IMR-90 (cell line): ENCODE measurements around the gene SH2D4B. TPM values are rescaled to one million over a fixed set of nuclear protein-coding genes. Genes with fewer than 3 reads are reported as not detected.

Experiments used
- ATAC-seq: fragments of 200-7000 bp; cut with Tn5 transposase; 2 replicates; pipeline ENCODE4 v1.9.1; 2020; ENCODE audit warnings: low read depth, mild to moderate bottlenecking, moderate library complexity
- BruUV-seq: library from RNA; stranded (reverse); fragments of 400-500 nt; replicated peaks from 2 replicates; lab custom pipeline; 2021; lab: Mats Ljungman, UMichigan
- CTCF ChIA-PET: fragments of 300-600 bp; formaldehyde crosslinking; extraction: SDS; loops from one replicate; lab custom pipeline; 2021; ENCODE audit warnings: antibody characterized with exemption; lab: Yijun Ruan, JAX
- POLR2A ChIA-PET: fragments of 300-600 bp; sonication (Branson Sonifier 250); formaldehyde crosslinking; loops from one replicate; lab custom pipeline; 2022; ENCODE audit warnings: antibody characterized with exemption; ENCODE audit not compliant: unreplicated experiment; lab: Charles Lee
- DNase-seq: peaks from one replicate; pipeline ENCODE4 v3.0.0; 2013
- H2AFZ ChIP-seq: replicated peaks from 2 replicates; pipeline ENCODE3; 2013; ENCODE audit warnings: low read length, mild to moderate bottlenecking; ENCODE audit not compliant: poor library complexity
- H2AK5ac ChIP-seq: 2 replicates; pipeline ENCODE4 v1.6.1; 2013; ENCODE audit warnings: low read depth, low read length, inconsistent platforms
- H2AK9ac ChIP-seq: replicated peaks from 2 replicates; pipeline ENCODE3; 2013; ENCODE audit warnings: mild to moderate bottlenecking, low read depth, low read length, moderate library complexity; ENCODE audit not compliant: poor library complexity
- H2BK120ac ChIP-seq: 2 replicates; pipeline ENCODE4 v1.6.1; 2013; ENCODE audit warnings: low read depth, low read length, inconsistent platforms
- H2BK15ac ChIP-seq: 3 replicates; pipeline ENCODE4 v1.6.1; 2013; ENCODE audit warnings: low read depth, low read length, inconsistent platforms
- H2BK20ac ChIP-seq: 2 replicates; pipeline ENCODE4 v1.6.1; 2013; ENCODE audit warnings: low read depth, mild to moderate bottlenecking, inconsistent platforms, low read length, moderate library complexity
- H2BK5ac ChIP-seq: 2 replicates; pipeline ENCODE4 v1.6.1; 2013; ENCODE audit warnings: mild to moderate bottlenecking, low read depth, low read length, inconsistent platforms; ENCODE audit not compliant: poor library complexity, severe bottlenecking
- H3K14ac ChIP-seq: replicated peaks from 2 replicates; pipeline ENCODE4 v1.6.1; 2013; ENCODE audit warnings: low read depth, low read length, inconsistent platforms
- H3K18ac ChIP-seq: 2 replicates; pipeline ENCODE4 v1.6.1; 2013; ENCODE audit warnings: low read depth, low read length, control low read depth
- H3K23ac ChIP-seq: 2 replicates; pipeline ENCODE4 v1.6.1; 2013; ENCODE audit warnings: low read depth, low read length, inconsistent platforms
- H3K27ac ChIP-seq: 2 replicates; pipeline ENCODE4 v1.5.1; 2013; ENCODE audit warnings: mild to moderate bottlenecking, control low read depth, low read length; ENCODE audit not compliant: insufficient read depth
- H3K27me3 ChIP-seq: 2 replicates; pipeline ENCODE4 v1.6.1; 2013; ENCODE audit warnings: low read length; ENCODE audit not compliant: control insufficient read depth, insufficient read depth
- H3K36me3 ChIP-seq: 2 replicates; pipeline ENCODE4 v1.6.1; 2013; ENCODE audit warnings: low read length, mixed read lengths; ENCODE audit not compliant: control insufficient read depth, insufficient read depth
- H3K4ac ChIP-seq: 2 replicates; pipeline ENCODE4 v1.6.1; 2013; ENCODE audit warnings: low read depth, low read length, inconsistent platforms
- H3K4me1 ChIP-seq: 2 replicates; pipeline ENCODE4 v1.6.1; 2013; ENCODE audit warnings: low read length, mixed read lengths; ENCODE audit not compliant: control insufficient read depth, insufficient read depth
- H3K4me2 ChIP-seq: 2 replicates; pipeline ENCODE4 v1.6.1; 2013; ENCODE audit warnings: low read depth, mild to moderate bottlenecking, control low read depth, low read length, moderate library complexity
- H3K4me3 ChIP-seq: 2 replicates; pipeline ENCODE4 v1.5.1; 2013; ENCODE audit warnings: low read depth, mild to moderate bottlenecking, control low read depth, low read length, moderate library complexity; ENCODE audit not compliant: insufficient read depth
- H3K56ac ChIP-seq: 2 replicates; pipeline ENCODE4 v1.6.1; 2013; ENCODE audit warnings: low read length, inconsistent platforms; ENCODE audit not compliant: insufficient read depth; ENCODE audit errors: extremely low read depth
- H3K79me1 ChIP-seq, 2 experiments: 2 replicates each; pipeline ENCODE4 v1.6.1; 2013; ENCODE audit warnings: low read length in 2 of 2, inconsistent platforms in 1 of 2, low read depth in 1 of 2
- H3K9ac ChIP-seq: 2 replicates; pipeline ENCODE4 v1.6.1; 2013; ENCODE audit warnings: low read depth, low read length, control low read depth
- H3K9me1 ChIP-seq: 2 replicates; pipeline ENCODE4 v1.6.1; 2013; ENCODE audit warnings: low read length, inconsistent platforms; ENCODE audit not compliant: insufficient read depth
- H3K9me3 ChIP-seq: 2 replicates; pipeline ENCODE4 v1.6.1; 2013; ENCODE audit warnings: low read length; ENCODE audit not compliant: control insufficient read depth, insufficient read depth
- H4K20me1 ChIP-seq: 2 replicates; pipeline ENCODE4 v1.6.1; 2013; ENCODE audit warnings: low read length, inconsistent platforms; ENCODE audit not compliant: insufficient read depth
- H4K5ac ChIP-seq: 2 replicates; pipeline ENCODE4 v1.6.1; 2013; ENCODE audit warnings: mild to moderate bottlenecking, low read depth, low read length, control low read depth
- H4K8ac ChIP-seq, 2 experiments: 2 replicates each; pipeline ENCODE4 v1.6.1; 2013; ENCODE audit warnings: low read depth in 2 of 2, low read length in 2 of 2, control low read depth in 1 of 2, inconsistent platforms in 1 of 2
- H4K91ac ChIP-seq: 2 replicates; pipeline ENCODE4 v1.6.1; 2013; ENCODE audit warnings: low read depth, low read length, inconsistent platforms; ENCODE audit not compliant: insufficient read depth
- MAFK ChIP-seq: IDR thresholded peaks from 2 replicates; pipeline ENCODE4 v1.6.1; 2012; ENCODE audit warnings: low read depth, low read length, improper control_type of control experiment
- MXI1 ChIP-seq: IDR thresholded peaks from 2 replicates; pipeline ENCODE4 v1.6.1; 2012; ENCODE audit warnings: low read depth, mild to moderate bottlenecking, low read length, moderate library complexity, borderline replicate concordance
- RAD21 ChIP-seq: IDR thresholded peaks from 2 replicates; pipeline ENCODE4 v1.6.1; 2012; ENCODE audit warnings: low read length, improper control_type of control experiment
- WGBS, 2 experiments: methylation state at CpG; one replicate each; pipeline versions ENCODE4 v1.1.5 to v1.1.7; 2013; ENCODE audit warnings: missing lambda C conversion rate in 2 of 2; ENCODE audit not compliant: insufficient read length in 1 of 2; ENCODE audit errors: extremely low coverage in 2 of 2; 5-methylcytosine and 5-hydroxymethylcytosine counted together
- dilution Hi-C: fragments of 300-500 bp; cut with HindIII; formaldehyde crosslinking; loops from one replicate; pipeline ENCODE4 v1.14.3; 2018; ENCODE audit warnings: low sequenced_read_pairs; ENCODE audit not compliant: unreplicated experiment
- in situ Hi-C: fragments of 300-500 bp; cut with MboI; formaldehyde crosslinking; loops from 3 replicates; pipeline ENCODE4 v1.14.3; 2019; ENCODE audit warnings: low sequenced_read_pairs, inconsistent platforms, mixed read lengths
- intact Hi-C: fragments of 100-400 bp; cut with micrococcal nuclease; formaldehyde crosslinking; loops from 2 replicates; pipeline ENCODE4 v1.10.0; 2022
- polyA plus RNA-seq, 3 experiments: library from polyadenylated mRNA; depleted of rRNA; stranded (reverse); fragments of >200 nt; gene quantifications; 2 replicates each; pipeline ENCODE4 v1.2.3, GENCODE V29; 2012; ENCODE audit warnings: low replicate concordance in 1 of 3
- total RNA-seq: library from RNA; depleted of rRNA; stranded (reverse); fragments of >200 nt; gene quantifications from 2 replicates; pipeline ENCODE4 v1.2.3, GENCODE V29; 2012

Gene SH2D4B
- total and polyA plus RNA-seq, 2 of the 4 experiments (the other 2 are of a cell fraction): not detected

- H3K18ac ChIP-seq: no peak overlapping the region
- dilution Hi-C loops: no loop called here
- no peak for DNase-seq
- POLR2A ChIA-PET: no interaction called here
- H2AK5ac ChIP-seq: no peak overlapping the region
- TF ChIP-seq MAFK: no peak
- no peak for TF ChIP-seq RAD21
- TF ChIP-seq MXI1: no peak
- in situ Hi-C loops: no loop called here
- H3K9me3 ChIP-seq: no peaks in the 10 kb centered on the region
- H3K14ac ChIP-seq: no peak overlapping the region
- no peaks in the 10 kb centered on the region for H4K20me1 ChIP-seq
- H3K23ac ChIP-seq: no peak overlapping the region
- H3K36me3 ChIP-seq: no peaks in the 10 kb centered on the region
- WGBS, 2 experiments: 47% methylated on average over 2 of the region's 7 CpGs; no CpG with 5 or more reads in 1 of the 2 experiments
- no TSS peak for BruUV-seq
- CTCF ChIA-PET: no interaction called here
- H2AFZ ChIP-seq: no peak overlapping the region
- H4K5ac ChIP-seq: no peak overlapping the region
- H4K8ac ChIP-seq: no peak overlapping the region
- no peak overlapping the region for H3K4me2 ChIP-seq
- no peak overlapping the region for H3K4me3 ChIP-seq
- no peak overlapping the region for H2BK15ac ChIP-seq
- ATAC-seq: no peak
- no peaks in the 10 kb centered on the region for H3K4me1 ChIP-seq
- intact Hi-C loops: no loop called here
- H3K4ac ChIP-seq: no peak overlapping the region
- no peak overlapping the region for H2BK5ac ChIP-seq
- H3K27ac ChIP-seq: no peak overlapping the region
- no peaks in the 10 kb centered on the region for H3K79me1 ChIP-seq
- H3K9ac ChIP-seq: no peak overlapping the region
- no peak overlapping the region for H3K56ac ChIP-seq
- H3K27me3 ChIP-seq: peaks cover 2% of the 10 kb centered on the region; the same call in 1 of the 2 replicates
- H2AK9ac ChIP-seq: no peak overlapping the region
- H2BK20ac ChIP-seq: no peak overlapping the region
- H2BK120ac ChIP-seq: no peak overlapping the region
- H3K9me1 ChIP-seq: no peaks in the 10 kb centered on the region
- no peak overlapping the region for H4K91ac ChIP-seq
These were observed 43.2 kb downstream of the SH2D4B start for GRCh38 chr10:80580638-80581468.
